OCI-LY1 (cell line): ENCODE measurements around the gene ARID5A.

ENCODE experiments used
- H2AFZ ChIP-seq: fragments of 200-600 bp; sonication (generic), shearing (Covaris generic); 2 replicates; pipeline ENCODE4 v1.6.0; 2014; ENCODE audit warnings: antibody characterized with exemption, mild to moderate bottlenecking, low read length
- H3F3A ChIP-seq: fragments of 200-600 bp; sonication (generic), shearing (Covaris generic); 2 replicates; pipeline ENCODE4 v1.6.0; 2014; ENCODE audit warnings: mild to moderate bottlenecking, antibody characterized with exemption, low read length, moderate library complexity; ENCODE audit not compliant: insufficient read depth
- H3K27ac ChIP-seq: fragments of 200-600 bp; sonication (generic); 2 replicates; pipeline ENCODE4 v1.5.1; 2014; ENCODE audit warnings: low read length, mixed run types, mild to moderate bottlenecking, low read depth; ENCODE audit not compliant: poor library complexity, severe bottlenecking
- H3K27me3 ChIP-seq: fragments of 200-600 bp; sonication (generic); 2 replicates; pipeline ENCODE4 v1.6.0; 2014; ENCODE audit warnings: antibody characterized with exemption, mild to moderate bottlenecking, low read length, moderate library complexity; ENCODE audit not compliant: insufficient read depth
- H3K36me3 ChIP-seq: fragments of 200-600 bp; sonication (generic); 2 replicates; pipeline ENCODE4 v1.6.1; 2014; ENCODE audit warnings: mild to moderate bottlenecking, antibody characterized with exemption, low read length, moderate library complexity, mixed read lengths; ENCODE audit not compliant: insufficient read depth
- H3K4me1 ChIP-seq: fragments of 200-600 bp; sonication (generic); 2 replicates; pipeline ENCODE4 v1.5.1; 2014; ENCODE audit warnings: mild to moderate bottlenecking, low read length, moderate library complexity; ENCODE audit not compliant: insufficient read depth, severe bottlenecking
- H3K4me2 ChIP-seq: fragments of 200-600 bp; sonication (generic), shearing (Covaris generic); 2 replicates; pipeline ENCODE4 v1.6.1; 2014; ENCODE audit warnings: low read length
- H3K4me3 ChIP-seq: fragments of 200-600 bp; sonication (generic); 2 replicates; pipeline ENCODE4 v1.5.1; 2014; ENCODE audit warnings: low read length, low read depth, mild to moderate bottlenecking, mixed read lengths; ENCODE audit not compliant: poor library complexity, severe bottlenecking
- H3K79me2 ChIP-seq: fragments of 200-600 bp; shearing (Covaris generic); 2 replicates; pipeline ENCODE4 v1.6.1; 2016; ENCODE audit warnings: mixed run types, low read length, mixed read lengths; ENCODE audit not compliant: insufficient read depth
- H3K9ac ChIP-seq: fragments of 200-600 bp; sonication (generic), shearing (Covaris generic); 2 replicates; pipeline ENCODE4 v1.6.1; 2014; ENCODE audit warnings: mild to moderate bottlenecking, low read length, mixed read lengths
- H3K9me2 ChIP-seq: fragments of 200-600 bp; sonication (generic), shearing (Covaris generic); 2 replicates; pipeline ENCODE4 v1.6.1; 2014; ENCODE audit warnings: low read depth, mild to moderate bottlenecking, low read length, mixed read lengths
- H3K9me3 ChIP-seq: fragments of 200-600 bp; shearing (Covaris generic); 2 replicates; pipeline ENCODE4 v1.6.1; 2014; ENCODE audit warnings: low read length, mixed read lengths
- H4K20me1 ChIP-seq: fragments of 200-600 bp; sonication (generic), shearing (Covaris generic); 2 replicates; pipeline ENCODE4 v1.6.0; 2016; ENCODE audit warnings: mild to moderate bottlenecking, low read length; ENCODE audit not compliant: insufficient read depth
- EZH2 ChIP-seq: fragments of 200-600 bp; sonication (generic), shearing (Covaris generic); IDR thresholded peaks from 2 replicates; pipeline ENCODE4 v1.8.0; 2017; ENCODE audit warnings: borderline replicate concordance, mixed run types, mild to moderate bottlenecking, antibody characterized with exemption, low read length, moderate library complexity, mixed read lengths
- TF ChIP-seq, protein P1 (sequence below): fragments of 200-600 bp; sonication (generic), shearing (Covaris generic); IDR thresholded peaks from 2 replicates; pipeline ENCODE4 v1.5.1; 2017; ENCODE audit warnings: mild to moderate bottlenecking, antibody characterized with exemption, low read length, moderate library complexity, mixed read lengths

ARID5A gene

DNA sequence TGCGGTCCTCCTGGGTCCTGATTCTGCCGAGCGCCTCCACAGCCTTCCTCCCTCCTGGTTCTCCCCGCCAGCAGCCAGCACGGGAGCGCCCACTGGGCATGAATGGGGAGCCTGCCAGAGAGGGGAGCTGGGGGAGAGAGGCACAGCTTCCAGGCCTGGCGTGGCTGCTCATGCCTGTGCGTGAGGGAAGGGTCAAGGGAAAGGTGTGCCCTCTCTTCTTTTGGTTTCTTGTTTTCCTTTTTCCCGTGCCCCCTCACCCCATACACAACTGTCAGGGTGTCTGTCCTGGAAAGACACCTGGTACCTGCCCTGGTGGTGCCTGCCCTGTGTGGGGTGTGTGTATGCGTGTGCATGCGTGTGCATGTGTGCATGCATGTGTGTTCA is 26.7 kb upstream of the ARID5A start:
- Histone ChIP-seq H3K36me3 (no peaks in the 10 kb centered on the region), H3K4me1 (peaks cover 16% of the 10 kb centered on the region), H4K20me1 (no peaks in the 10 kb centered on the region), H3K4me3 (peak overlapping the region; percentile 18), H3K9me3 (no peaks in the 10 kb centered on the region), H3F3A (no peaks in the 10 kb centered on the region), H3K9me2 (no peaks in the 10 kb centered on the region), H3K9ac (no peak overlapping the region; the same call in 1 of the 2 replicates), H3K79me2 (no peaks in the 10 kb centered on the region), H2AFZ (no peak overlapping the region), H3K4me2 (peak overlapping the region; percentile 60), H3K27ac (no peak overlapping the region), H3K27me3 (no peaks in the 10 kb centered on the region)
- TF ChIP-seq EZH2 = no peak
- TF ChIP-seq, protein P1, sequence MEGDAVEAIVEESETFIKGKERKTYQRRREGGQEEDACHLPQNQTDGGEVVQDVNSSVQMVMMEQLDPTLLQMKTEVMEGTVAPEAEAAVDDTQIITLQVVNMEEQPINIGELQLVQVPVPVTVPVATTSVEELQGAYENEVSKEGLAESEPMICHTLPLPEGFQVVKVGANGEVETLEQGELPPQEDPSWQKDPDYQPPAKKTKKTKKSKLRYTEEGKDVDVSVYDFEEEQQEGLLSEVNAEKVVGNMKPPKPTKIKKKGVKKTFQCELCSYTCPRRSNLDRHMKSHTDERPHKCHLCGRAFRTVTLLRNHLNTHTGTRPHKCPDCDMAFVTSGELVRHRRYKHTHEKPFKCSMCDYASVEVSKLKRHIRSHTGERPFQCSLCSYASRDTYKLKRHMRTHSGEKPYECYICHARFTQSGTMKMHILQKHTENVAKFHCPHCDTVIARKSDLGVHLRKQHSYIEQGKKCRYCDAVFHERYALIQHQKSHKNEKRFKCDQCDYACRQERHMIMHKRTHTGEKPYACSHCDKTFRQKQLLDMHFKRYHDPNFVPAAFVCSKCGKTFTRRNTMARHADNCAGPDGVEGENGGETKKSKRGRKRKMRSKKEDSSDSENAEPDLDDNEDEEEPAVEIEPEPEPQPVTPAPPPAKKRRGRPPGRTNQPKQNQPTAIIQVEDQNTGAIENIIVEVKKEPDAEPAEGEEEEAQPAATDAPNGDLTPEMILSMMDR = no peak

DNA sequence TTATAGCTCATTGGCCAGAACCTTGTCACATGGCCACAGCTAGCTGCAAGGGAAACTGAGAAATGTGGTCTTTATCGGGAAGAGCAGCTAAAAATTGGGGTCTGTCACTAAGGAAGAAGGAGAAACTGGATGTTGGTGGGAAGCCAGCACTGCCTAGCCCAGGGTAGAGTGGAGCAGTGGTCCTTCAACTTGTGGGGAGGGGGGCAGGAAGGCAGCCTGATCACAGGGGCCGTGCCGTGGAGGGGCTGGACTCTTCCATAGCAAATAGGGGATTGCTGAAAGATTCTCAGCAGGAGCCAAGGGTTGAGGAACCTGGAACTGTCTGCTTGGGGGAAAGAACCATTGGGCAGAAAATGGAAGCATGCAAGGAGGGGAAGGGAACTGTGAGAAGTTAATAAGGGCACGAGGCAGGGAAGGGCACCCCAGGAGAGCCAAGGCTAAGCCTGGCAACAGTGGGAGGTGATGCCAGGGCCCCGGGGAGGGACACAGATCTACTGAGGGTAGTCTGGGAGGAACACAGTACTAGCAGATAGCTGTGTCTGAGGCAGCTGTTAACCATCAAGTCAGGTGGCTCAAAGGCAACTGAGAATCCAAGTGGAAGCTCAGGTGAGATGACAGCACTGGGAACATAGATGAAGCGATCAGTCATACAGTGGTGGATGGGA is 25.5 kb upstream of the ARID5A start:
- no peak overlapping the region for H3K27ac ChIP-seq
- no peaks in the 10 kb centered on the region for H3K9me3 ChIP-seq
- no peaks in the 10 kb centered on the region for H4K20me1 ChIP-seq
- peaks cover 16% of the 10 kb centered on the region for H3K4me1 ChIP-seq
- H3K27me3 ChIP-seq = no peaks in the 10 kb centered on the region
- TF ChIP-seq, protein P1 = no peak
- no peak for TF ChIP-seq EZH2
- H3K36me3 ChIP-seq = no peaks in the 10 kb centered on the region
- no peak overlapping the region for H2AFZ ChIP-seq
- H3F3A ChIP-seq = no peaks in the 10 kb centered on the region
- no peak overlapping the region for H3K4me2 ChIP-seq
- H3K79me2 ChIP-seq = no peaks in the 10 kb centered on the region
- H3K4me3 ChIP-seq = no peak overlapping the region
- no peak overlapping the region for H3K9ac ChIP-seq
- H3K9me2 ChIP-seq = no peaks in the 10 kb centered on the region

DNA sequence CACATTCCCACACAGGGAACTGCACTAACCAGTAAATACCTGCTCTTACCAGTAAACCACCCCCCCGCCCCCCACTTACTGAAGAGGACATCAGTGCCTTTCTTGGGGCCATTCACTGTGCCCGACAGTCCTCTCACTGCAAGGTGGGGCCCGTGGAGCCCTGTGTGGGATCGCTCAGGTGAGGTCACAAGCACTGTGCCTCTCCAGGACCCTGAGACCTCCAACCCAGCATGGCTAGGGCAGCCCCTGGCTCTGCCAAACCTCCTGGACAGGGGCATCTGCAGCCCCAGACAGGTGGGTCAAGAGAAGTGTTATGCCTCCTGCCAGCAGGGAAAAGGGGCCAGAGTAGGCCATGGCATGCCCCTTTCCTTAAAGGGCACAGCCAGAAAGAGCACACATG is 24.7 kb upstream of the ARID5A start:
- Histone ChIP-seq H3K4me1 (peaks cover 16% of the 10 kb centered on the region), H4K20me1 (no peaks in the 10 kb centered on the region), H3K9ac (no peak overlapping the region), H3K27ac (no peak overlapping the region), H3K27me3 (no peaks in the 10 kb centered on the region), H3F3A (no peaks in the 10 kb centered on the region), H3K79me2 (no peaks in the 10 kb centered on the region), H3K9me2 (no peaks in the 10 kb centered on the region), H3K9me3 (no peaks in the 10 kb centered on the region), H2AFZ (no peak overlapping the region), H3K4me2 (no peak overlapping the region), H3K36me3 (no peaks in the 10 kb centered on the region; the same call in 1 of the 2 replicates), H3K4me3 (no peak overlapping the region)
- no peak for TF ChIP-seq EZH2
- TF ChIP-seq, protein P1 = no peak
